Liver (tissue), 3 donors: Measurements from ENCODE around the gene GPR39.

ENCODE experiments used
- MAX ChIP-seq: IDR thresholded peaks from 2 replicates; pipeline ENCODE4 v1.6.1; 2016; ENCODE audit warnings: antibody characterized with exemption
- REST ChIP-seq: IDR thresholded peaks from 2 replicates; pipeline ENCODE4 v1.6.1; 2016; ENCODE audit warnings: antibody characterized with exemption, mild to moderate bottlenecking
- RXRA ChIP-seq, 2 donors: IDR thresholded peaks; 2 replicates each; pipeline ENCODE4 v1.6.1; 2017 to 2018; ENCODE audit warnings: antibody characterized with exemption in 2 of 2, mild to moderate bottlenecking in 1 of 2
- TF ChIP-seq, protein P1 (sequence below): fragments of 150-350 bp; IDR thresholded peaks from 2 replicates; pipeline ENCODE4 v1.5.1; 2017; ENCODE audit warnings: improper control_type of control experiment, low read depth, low read length; ENCODE audit not compliant: missing input control
- TF ChIP-seq, protein P2 (sequence below): IDR thresholded peaks from 2 replicates; pipeline ENCODE4 v1.6.1; 2016; ENCODE audit warnings: antibody characterized with exemption
- donor health status: healthy.
- donor health status: healthy.

DNA sequence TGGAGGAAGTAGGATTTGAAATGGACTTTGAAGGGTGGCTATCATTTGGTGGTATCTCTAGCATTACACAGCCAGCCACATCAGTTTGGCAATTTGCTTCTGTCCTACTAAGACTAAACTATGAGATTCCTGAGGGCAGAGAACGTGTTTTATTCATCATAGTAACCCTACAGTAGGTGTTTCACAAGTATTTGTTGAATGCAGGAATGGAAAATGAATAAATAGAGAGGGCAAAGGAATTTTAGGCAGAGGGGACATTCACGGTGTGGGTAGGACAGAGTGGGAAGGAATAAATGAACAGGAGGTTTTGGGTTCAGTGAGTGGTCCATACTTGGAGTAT lies 15.7 kb upstream of the GPR39 start:
- TF ChIP-seq, protein P1, sequence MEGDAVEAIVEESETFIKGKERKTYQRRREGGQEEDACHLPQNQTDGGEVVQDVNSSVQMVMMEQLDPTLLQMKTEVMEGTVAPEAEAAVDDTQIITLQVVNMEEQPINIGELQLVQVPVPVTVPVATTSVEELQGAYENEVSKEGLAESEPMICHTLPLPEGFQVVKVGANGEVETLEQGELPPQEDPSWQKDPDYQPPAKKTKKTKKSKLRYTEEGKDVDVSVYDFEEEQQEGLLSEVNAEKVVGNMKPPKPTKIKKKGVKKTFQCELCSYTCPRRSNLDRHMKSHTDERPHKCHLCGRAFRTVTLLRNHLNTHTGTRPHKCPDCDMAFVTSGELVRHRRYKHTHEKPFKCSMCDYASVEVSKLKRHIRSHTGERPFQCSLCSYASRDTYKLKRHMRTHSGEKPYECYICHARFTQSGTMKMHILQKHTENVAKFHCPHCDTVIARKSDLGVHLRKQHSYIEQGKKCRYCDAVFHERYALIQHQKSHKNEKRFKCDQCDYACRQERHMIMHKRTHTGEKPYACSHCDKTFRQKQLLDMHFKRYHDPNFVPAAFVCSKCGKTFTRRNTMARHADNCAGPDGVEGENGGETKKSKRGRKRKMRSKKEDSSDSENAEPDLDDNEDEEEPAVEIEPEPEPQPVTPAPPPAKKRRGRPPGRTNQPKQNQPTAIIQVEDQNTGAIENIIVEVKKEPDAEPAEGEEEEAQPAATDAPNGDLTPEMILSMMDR = no peak
- TF ChIP-seq REST (no peak), MAX (no peak), RXRA (IDR thresholded peaks at IDR 0.05) (no peak)
- TF ChIP-seq, protein P2, sequence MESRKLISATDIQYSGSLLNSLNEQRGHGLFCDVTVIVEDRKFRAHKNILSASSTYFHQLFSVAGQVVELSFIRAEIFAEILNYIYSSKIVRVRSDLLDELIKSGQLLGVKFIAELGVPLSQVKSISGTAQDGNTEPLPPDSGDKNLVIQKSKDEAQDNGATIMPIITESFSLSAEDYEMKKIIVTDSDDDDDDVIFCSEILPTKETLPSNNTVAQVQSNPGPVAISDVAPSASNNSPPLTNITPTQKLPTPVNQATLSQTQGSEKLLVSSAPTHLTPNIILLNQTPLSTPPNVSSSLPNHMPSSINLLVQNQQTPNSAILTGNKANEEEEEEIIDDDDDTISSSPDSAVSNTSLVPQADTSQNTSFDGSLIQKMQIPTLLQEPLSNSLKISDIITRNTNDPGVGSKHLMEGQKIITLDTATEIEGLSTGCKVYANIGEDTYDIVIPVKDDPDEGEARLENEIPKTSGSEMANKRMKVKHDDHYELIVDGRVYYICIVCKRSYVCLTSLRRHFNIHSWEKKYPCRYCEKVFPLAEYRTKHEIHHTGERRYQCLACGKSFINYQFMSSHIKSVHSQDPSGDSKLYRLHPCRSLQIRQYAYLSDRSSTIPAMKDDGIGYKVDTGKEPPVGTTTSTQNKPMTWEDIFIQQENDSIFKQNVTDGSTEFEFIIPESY = no peak
